WERI-Rb-1 (cell line): Measurements from ENCODE around the gene CBX8.

ENCODE experiments used
- DNase-seq: peaks from one replicate; pipeline ENCODE4 v3.0.0-alpha.2; 2020
- H3K27ac ChIP-seq: fragments of 250-450 bp; sonication (Bioruptor Pico); 2 replicates; pipeline ENCODE4 v1.5.1; 2020; ENCODE audit warnings: mild to moderate bottlenecking, moderate library complexity
- H3K27me3 ChIP-seq: fragments of 250-450 bp; sonication (Bioruptor Pico); 2 replicates; pipeline ENCODE4 v1.5.1; 2021; ENCODE audit warnings: mild to moderate bottlenecking, low read depth, moderate library complexity; ENCODE audit not compliant: insufficient read depth, severe bottlenecking
- H3K36me3 ChIP-seq: fragments of 250-450 bp; sonication (Bioruptor Pico); 2 replicates; pipeline ENCODE4 v1.5.1; 2020; ENCODE audit warnings: mild to moderate bottlenecking, moderate library complexity
- H3K4me3 ChIP-seq: 2 replicates; pipeline ENCODE4 v1.5.1; 2011; ENCODE audit warnings: low read depth, mild to moderate bottlenecking, control low read depth, low read length
- H3K9me3 ChIP-seq: fragments of 250-450 bp; sonication (Bioruptor Pico); 2 replicates; pipeline ENCODE4 v1.5.1; 2021; ENCODE audit warnings: mild to moderate bottlenecking, moderate library complexity; ENCODE audit not compliant: severe bottlenecking
- TF ChIP-seq, protein P1 (sequence below): IDR thresholded peaks from 2 replicates; pipeline ENCODE4 v1.5.1; 2011; ENCODE audit warnings: low read depth, mild to moderate bottlenecking, control low read depth, inconsistent platforms, low read length

CBX8 gene

DNA sequence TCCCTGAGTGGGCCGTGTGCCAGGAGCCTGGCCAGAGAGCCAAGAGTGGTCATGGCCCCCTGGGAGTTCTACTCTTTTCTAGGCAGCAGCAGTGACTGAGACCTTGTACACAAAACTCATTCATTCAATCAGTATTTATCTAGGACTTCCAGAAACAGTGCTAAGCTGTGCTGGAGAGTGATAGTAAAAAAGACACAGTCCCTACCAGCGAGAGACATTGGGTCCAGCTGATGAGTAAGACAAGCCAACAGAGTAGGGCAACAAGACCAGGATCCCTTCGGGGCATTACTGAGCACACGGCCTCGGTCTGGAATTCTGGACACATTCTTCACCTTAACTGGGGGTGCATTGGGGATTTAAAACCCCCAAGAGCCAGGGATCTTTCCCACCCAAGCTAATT lies 22.2 kb upstream of the CBX8 start:
- no peaks in the 10 kb centered on the region for H3K9me3 ChIP-seq
- H3K27ac ChIP-seq, result no peak overlapping the region
- H3K27me3 ChIP-seq, result no peaks in the 10 kb centered on the region
- DNase-seq, result no peak
- 0 out of 2 replicates have a peak, but pooled peaks cover under 1% of the 10 kb centered on the region for H3K36me3 ChIP-seq
- TF ChIP-seq, protein P1, sequence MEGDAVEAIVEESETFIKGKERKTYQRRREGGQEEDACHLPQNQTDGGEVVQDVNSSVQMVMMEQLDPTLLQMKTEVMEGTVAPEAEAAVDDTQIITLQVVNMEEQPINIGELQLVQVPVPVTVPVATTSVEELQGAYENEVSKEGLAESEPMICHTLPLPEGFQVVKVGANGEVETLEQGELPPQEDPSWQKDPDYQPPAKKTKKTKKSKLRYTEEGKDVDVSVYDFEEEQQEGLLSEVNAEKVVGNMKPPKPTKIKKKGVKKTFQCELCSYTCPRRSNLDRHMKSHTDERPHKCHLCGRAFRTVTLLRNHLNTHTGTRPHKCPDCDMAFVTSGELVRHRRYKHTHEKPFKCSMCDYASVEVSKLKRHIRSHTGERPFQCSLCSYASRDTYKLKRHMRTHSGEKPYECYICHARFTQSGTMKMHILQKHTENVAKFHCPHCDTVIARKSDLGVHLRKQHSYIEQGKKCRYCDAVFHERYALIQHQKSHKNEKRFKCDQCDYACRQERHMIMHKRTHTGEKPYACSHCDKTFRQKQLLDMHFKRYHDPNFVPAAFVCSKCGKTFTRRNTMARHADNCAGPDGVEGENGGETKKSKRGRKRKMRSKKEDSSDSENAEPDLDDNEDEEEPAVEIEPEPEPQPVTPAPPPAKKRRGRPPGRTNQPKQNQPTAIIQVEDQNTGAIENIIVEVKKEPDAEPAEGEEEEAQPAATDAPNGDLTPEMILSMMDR, result no peak
- H3K4me3 ChIP-seq, result no peak overlapping the region

DNA sequence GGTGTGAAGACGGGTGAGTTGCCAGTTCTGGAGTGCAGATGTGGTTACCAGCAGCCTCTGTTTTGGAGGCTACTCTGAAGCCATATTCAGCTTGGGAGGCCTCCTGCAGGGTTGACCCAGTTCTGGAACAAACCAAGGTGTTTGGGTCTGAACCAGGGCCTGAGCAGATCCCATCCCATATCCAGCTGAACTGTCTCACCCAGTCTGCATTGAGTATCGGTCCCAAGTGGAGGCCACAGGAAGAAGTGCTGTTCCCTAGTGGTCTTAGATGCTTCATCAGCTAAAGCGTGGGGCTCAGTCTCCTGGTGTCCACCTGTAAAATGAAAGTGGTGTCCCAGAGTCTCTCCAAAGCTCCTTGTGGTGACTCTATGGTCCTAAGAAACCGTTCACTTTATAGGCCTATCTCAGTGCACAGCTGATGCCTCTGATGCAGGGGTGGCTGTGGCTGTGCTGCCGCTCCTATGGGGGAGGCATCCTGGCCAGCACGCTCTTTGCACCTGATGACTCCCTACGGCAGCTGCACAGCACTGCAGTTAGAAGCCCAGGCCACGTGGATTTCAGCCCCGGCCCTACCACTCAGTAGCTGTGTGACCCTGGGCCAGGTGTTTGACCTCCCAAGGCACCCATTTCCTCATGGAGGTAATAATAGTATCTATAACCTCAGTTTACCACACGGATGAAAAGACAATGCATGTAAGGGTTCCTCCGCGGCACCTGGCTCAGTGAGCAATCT lies 21.3 kb upstream of the CBX8 start:
- Histone ChIP-seq H3K4me3 (no peak overlapping the region), H3K36me3 (no peaks in the 10 kb centered on the region), H3K27ac (no peak overlapping the region), H3K27me3 (no peaks in the 10 kb centered on the region), H3K9me3 (no peaks in the 10 kb centered on the region)
- TF ChIP-seq, protein P1, result no peak
- no peak for DNase-seq

DNA sequence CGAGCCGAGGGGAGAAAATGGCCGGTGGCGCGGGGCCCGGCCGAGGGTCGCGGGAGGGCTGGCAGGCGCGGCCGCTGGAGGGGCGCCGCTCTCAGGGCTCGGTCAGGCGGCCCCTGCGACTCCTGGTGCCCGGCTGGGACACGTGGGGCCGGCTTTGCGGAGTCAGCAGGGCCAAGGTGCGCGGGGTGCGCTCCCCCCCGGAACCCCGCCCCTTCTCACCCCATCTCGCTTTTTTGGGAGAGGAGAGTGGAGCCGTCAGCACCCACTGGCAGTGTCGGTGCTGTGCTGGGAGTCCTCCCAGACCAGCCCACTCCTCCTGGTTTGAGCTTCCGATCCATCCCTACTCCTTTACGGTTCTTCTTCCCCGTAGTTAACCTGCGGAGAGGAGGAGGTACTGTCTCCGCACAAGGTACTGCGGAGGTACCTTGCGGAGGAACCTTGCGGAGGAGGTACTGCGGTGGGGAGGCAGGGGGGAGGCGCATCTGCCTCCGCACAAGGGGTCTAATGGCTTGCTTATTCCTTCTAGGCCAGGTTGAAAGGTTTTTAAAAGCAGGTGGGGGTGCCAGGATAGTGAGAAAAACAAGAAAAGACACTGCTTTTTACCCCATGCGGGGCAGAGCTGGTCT lies 19.1 kb upstream of the CBX8 start:
- TF ChIP-seq, protein P1, result no peak
- Histone ChIP-seq H3K9me3 (peaks cover 9% of the 10 kb centered on the region), H3K36me3 (no peaks in the 10 kb centered on the region), H3K27ac (no peak overlapping the region), H3K27me3 (no peaks in the 10 kb centered on the region), H3K4me3 (no peak overlapping the region)
- no peak for DNase-seq

DNA sequence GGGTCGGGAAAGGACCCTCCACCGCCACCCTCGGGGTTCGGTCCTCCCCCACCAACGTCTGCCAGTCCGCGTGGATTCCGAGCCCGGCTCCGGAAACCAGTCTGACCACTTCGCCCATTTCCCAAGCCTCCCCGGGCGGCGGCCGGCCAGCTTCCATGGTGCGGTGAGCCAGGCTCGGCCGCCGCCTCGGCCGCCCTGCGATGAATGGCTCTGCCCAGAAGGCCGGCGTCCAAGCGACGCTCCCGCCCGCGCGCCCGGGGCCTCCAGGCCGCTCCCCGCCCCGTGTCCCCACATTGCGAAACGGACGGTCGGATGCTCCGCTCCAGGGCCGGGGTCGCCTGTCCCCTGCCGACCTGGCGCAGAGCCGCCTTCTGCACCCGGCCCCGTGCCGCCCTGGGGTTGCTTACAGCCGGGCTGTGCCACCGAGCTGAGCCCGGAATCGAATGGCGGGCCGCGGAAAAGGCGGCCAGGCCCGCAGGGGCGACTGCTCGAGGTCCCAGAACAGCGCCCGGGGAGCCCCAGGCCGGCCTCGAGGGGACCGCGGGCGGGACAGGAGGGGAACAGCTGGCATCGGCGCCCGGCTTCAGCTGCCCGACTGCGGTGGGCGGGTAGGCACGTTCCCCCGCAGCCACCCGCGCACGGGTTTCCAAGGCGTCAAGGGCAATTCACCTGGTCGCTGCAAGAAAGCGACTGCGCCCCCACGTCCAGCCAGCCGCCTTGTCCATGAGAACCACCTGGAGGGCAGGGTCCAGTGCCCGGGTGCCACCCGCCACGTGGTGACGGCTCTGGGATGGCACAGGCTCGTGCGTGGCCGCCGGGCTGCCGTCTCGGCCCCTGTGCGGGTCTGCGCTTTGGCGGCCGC lies 18.3 kb upstream of the CBX8 start:
- Histone ChIP-seq H3K27me3 (no peaks in the 10 kb centered on the region), H3K9me3 (peaks cover 9% of the 10 kb centered on the region), H3K27ac (no peak overlapping the region), H3K36me3 (no peaks in the 10 kb centered on the region), H3K4me3 (no peak overlapping the region)
- TF ChIP-seq, protein P1, result no peak
- no peak for DNase-seq

DNA sequence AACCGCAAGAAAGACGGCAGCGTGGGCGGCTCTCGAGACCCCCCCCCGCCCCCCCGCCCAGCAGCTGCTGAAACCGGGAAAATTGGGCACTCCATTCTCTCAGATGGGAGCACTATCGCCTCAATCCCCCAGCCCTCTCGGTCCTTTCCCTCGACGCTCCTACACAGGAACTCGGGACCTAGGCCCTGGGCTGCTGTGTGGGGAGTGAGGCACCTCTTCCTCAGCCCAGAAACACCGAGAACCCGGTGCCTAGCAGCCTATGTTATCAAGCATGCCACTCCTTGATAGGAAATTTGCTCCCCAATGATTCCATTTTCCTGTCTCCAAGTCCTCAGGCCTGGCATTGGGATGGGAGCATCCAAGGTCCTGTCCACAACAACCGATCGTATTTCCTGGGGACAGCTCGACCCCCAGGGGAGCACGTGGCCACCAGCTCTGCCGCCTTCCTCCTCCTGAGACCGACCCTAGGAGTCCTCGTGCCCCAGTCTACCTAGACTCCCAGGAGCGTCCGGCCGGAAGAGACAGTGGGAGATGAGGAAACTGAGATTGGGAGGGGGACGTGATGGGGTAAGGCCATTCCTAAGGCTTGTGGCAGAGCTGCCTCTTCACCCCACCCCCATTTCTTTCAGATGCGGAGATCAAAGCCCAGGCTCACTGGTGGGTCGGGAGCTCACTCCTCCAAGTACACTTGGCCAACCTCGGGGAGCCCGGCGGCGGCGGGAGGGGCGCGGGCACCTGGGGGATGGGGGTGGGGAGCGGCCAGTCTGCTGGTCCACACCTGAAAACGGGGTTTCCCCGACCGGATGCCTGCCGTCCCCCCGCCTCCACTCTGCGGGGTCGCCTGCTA lies 17.5 kb upstream of the CBX8 start:
- DNase-seq, result no peak
- H3K27ac ChIP-seq, result peak overlapping the region; percentile 71; the same call in 1 of the 2 replicates
- no peak overlapping the region for H3K4me3 ChIP-seq
- H3K9me3 ChIP-seq, result peaks cover 9% of the 10 kb centered on the region
- no peaks in the 10 kb centered on the region for H3K27me3 ChIP-seq
- no peaks in the 10 kb centered on the region for H3K36me3 ChIP-seq
- TF ChIP-seq, protein P1, result no peak
